Skin epidermis (tissue), 12 donors: ENCODE data around the gene GFER.

Source experiments
- H3K27ac ChIP-seq, 21 experiments: fragments of 200-600 bp; sonication (generic) in 11 of 21; one replicate each; pipeline ENCODE4 v1.5.0; 2020; ENCODE audit warnings: mild to moderate bottlenecking in 3 of 21, inconsistent platforms in 2 of 21, moderate library complexity in 2 of 21
- H3K4me3 ChIP-seq, 7 experiments: fragments of 200-600 bp; sonication (generic) in 2 of 7; one replicate each; pipeline ENCODE4 v1.5.0; 2020; ENCODE audit warnings: inconsistent platforms in 2 of 7, mild to moderate bottlenecking in 2 of 7, moderate library complexity in 1 of 7

Gene GFER

GRCh38 chr16:2031081-2031577, 47.1 kb downstream of the GFER start:
- Histone ChIP-seq H3K4me3 (no peak overlapping the region), H3K27ac (peak overlapping the region in 8 of 21 experiments; percentile 19 to 85 (median 40))

GRCh38 chr16:2032285-2033056, 48.5 kb downstream of the GFER start:
- H3K4me3 ChIP-seq: peak overlapping the region in 2 of 7 experiments; percentile 23 to 28
- H3K27ac ChIP-seq: peak overlapping the region in 20 of 21 experiments; percentile 47 to 86 (median 76)

GRCh38 chr16:2033057-2033908, 49.3 kb downstream of the GFER start:
- Histone ChIP-seq H3K27ac (peak overlapping the region in 20 of 21 experiments; percentile 47 to 86 (median 76)), H3K4me3 (peak overlapping the region; percentile 2 to 28 (median 14))

- peak overlapping the region in 20 of 21 experiments; percentile 47 to 91 (median 76) for H3K27ac ChIP-seq
- peak overlapping the region in 6 of 7 experiments; percentile 2 to 28 (median 18) for H3K4me3 ChIP-seq
Observed at GRCh38 chr16:2033909-2034695, 50.1 kb downstream of the GFER start.

GRCh38 chr16:2034696-2035430, 50.9 kb downstream of the GFER start:
- H3K4me3 ChIP-seq: no peak overlapping the region
- peak overlapping the region in 20 of 21 experiments; percentile 37 to 91 (median 66) for H3K27ac ChIP-seq

- H3K4me3 ChIP-seq: peak overlapping the region in 1 of 7 experiments; percentile 6
- H3K27ac ChIP-seq: peak overlapping the region in 20 of 21 experiments; percentile 37 to 91 (median 68)
Observed at GRCh38 chr16:2035431-2036199, 51.6 kb downstream of the GFER start.

- H3K4me3 ChIP-seq: peak overlapping the region in 1 of 7 experiments; percentile 6
Observed at GRCh38 chr16:2036200-2036966, 52.4 kb downstream of the GFER start.

GRCh38 chr16:2037115-2037514, 53.1 kb downstream of the GFER start:
- Histone ChIP-seq H3K4me3 (no peak overlapping the region), H3K27ac (peak overlapping the region in 6 of 21 experiments; percentile 11 to 91 (median 64))

More at GRCh38 chr16:2036200-2036966, 52.4 kb downstream of the GFER start:
- H3K27ac ChIP-seq: peak overlapping the region in 20 of 21 experiments; percentile 37 to 91 (median 68)
